ENCODE results near the gene FAM219B. TPM values are rescaled to one million over a fixed set of nuclear protein-coding genes. Genes with fewer than 3 reads are reported as not detected.

FAM219B gene
- total RNA-seq, 4 donors from 2014 or later, result 28.2 to 32.9 (median 31.2) TPM

DNA sequence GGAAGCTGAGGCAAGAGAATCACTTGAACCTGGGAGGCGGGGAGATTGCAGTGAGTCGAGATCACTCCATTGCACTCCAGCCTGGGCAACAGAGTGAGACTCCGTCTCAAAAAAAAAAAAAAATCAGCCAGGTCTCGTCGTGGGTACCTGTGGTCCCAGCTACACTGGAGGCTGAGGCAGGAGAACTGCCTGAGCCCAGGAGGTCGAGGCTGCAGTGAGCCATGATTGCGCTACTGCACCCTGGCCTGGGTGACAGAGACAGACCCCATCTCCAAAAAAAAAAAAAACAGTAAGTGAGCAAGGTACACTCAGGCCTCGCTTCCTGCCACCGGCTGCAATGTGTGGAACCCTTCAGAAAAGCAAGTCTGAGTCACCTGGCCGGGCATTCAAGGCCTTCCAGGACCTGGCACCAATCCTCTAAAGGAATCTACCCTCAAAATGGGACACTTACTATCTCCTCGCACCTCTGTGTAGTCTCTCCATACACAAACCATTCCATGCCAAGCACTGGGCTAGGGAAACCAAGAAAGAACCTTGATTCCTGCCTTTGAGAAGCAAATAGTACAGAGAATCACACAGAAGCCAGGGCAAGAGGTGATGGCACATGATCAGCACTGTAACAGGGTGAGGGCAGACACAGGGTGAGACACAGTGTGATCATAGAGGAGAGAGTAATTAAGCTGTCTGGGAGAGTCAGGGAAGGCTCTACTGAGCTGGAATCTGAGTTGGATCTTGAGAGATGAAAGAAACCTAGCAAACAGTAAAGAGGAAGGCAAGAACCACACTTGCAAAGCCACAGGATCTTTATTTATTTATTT, 43.2 kb downstream of the FAM219B start:
- no peak overlapping the region for H3K4me3 ChIP-seq
- in situ Hi-C loops (cut with MboI; ENCODE audit: low sequenced_read_pairs in 4 of 4) (no loop called here), intact Hi-C loops (cut with DNase I; ENCODE audit: low total_unique reads) (no loop called here)
- peak overlapping the region; percentile 47 to 77 (median 60) for H3K27ac ChIP-seq
- DNase-seq, result no peak
- no peaks in the 10 kb centered on the region for H3K36me3 ChIP-seq
- TF ChIP-seq POLR2A (IDR thresholded peaks at IDR 0.05), result no peak
- TF ChIP-seq, protein P1, sequence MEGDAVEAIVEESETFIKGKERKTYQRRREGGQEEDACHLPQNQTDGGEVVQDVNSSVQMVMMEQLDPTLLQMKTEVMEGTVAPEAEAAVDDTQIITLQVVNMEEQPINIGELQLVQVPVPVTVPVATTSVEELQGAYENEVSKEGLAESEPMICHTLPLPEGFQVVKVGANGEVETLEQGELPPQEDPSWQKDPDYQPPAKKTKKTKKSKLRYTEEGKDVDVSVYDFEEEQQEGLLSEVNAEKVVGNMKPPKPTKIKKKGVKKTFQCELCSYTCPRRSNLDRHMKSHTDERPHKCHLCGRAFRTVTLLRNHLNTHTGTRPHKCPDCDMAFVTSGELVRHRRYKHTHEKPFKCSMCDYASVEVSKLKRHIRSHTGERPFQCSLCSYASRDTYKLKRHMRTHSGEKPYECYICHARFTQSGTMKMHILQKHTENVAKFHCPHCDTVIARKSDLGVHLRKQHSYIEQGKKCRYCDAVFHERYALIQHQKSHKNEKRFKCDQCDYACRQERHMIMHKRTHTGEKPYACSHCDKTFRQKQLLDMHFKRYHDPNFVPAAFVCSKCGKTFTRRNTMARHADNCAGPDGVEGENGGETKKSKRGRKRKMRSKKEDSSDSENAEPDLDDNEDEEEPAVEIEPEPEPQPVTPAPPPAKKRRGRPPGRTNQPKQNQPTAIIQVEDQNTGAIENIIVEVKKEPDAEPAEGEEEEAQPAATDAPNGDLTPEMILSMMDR (IDR thresholded peaks at IDR 0.05 in 4 of 5, conservative IDR thresholded peaks at IDR 0.05 in 1 of 5), result no peak
- H3K4me1 ChIP-seq, result peaks cover 49 to 62% of the 10 kb centered on the region in 2 donors
- ATAC-seq, result peak; percentile 25 to 59
- H3K9me3 ChIP-seq, result no peaks in the 10 kb centered on the region
- no peaks in the 10 kb centered on the region for H3K27me3 ChIP-seq

DNA sequence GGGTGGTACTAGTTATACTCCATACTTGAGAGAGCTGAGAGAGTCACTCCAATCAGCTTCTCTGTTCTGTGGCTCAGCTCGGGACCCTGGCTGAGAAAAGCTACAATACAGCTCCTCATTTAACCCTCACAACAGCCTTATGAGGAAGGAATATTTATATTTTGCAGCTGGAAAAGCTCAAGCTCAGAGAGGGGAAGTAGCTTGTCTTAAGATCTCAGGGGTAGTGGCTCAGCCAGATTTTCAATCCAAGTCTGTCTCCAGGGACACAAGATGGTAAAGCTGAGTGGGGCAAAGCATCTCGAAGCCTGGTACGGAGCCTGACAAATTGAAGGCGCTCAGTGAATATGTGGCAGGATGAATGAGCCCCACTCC, 48.3 kb downstream of the FAM219B start:
- Histone ChIP-seq H3K27me3 (no peaks in the 10 kb centered on the region), H3K36me3 (peaks cover 0 to 10% of the 10 kb centered on the region in 2 donors), H3K4me1 (peaks cover 41 to 51% of the 10 kb centered on the region in 2 donors), H3K27ac (peak overlapping the region; percentile 70 to 74 (median 72)), H3K4me3 (no peak overlapping the region), H3K9me3 (no peaks in the 10 kb centered on the region)
- in situ Hi-C loops (cut with MboI; ENCODE audit: low sequenced_read_pairs in 4 of 4), result no loop called here
- no peak for ATAC-seq
- no peak for TF ChIP-seq POLR2A (IDR thresholded peaks at IDR 0.05)
- TF ChIP-seq, protein P1 (IDR thresholded peaks at IDR 0.05 in 4 of 5, conservative IDR thresholded peaks at IDR 0.05 in 1 of 5), result no peak
- no peak for DNase-seq
- intact Hi-C loops (cut with DNase I; ENCODE audit: low total_unique reads), result no loop called here

DNA sequence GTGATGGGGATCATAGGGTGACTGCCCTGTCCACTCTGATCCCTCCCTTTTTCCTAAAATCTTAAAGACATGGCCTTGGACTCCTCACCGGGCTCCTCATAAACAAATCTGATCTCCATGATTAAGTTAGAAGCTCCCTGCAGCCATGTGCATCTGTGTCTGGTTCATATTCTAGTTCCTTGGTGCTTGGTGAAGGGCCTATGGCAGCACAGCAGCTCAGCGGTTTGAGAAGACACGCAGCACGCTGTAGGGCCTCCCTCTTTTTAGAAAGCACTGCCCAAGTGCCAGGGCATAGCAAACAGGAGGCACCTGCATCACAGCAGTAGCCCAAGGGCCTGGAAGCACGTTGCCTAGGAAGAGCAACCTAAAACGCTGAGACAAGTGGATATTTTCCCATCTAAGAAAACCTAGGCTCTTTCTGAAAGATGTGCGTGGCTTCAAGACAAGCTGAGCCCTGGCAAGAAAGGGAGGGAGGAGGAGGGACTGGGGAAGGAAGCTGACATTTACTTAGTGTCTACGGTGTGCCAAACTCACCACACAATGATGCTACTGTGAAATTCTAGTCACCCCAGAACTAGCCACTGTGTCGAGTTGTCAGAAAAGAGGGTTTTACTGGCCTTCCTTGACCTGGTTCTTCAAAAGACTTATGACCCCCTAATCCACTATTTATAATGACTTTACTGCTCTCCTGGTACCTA, 48.8 kb downstream of the FAM219B start:
- ATAC-seq (no peak), DNase-seq (no peak)
- peaks cover 0 to 15% of the 10 kb centered on the region in 2 donors for H3K36me3 ChIP-seq
- H3K27me3 ChIP-seq, result no peaks in the 10 kb centered on the region
- TF ChIP-seq, protein P1 (IDR thresholded peaks at IDR 0.05 in 4 of 5, conservative IDR thresholded peaks at IDR 0.05 in 1 of 5), result no peak
- no peak for TF ChIP-seq POLR2A (IDR thresholded peaks at IDR 0.05)
- H3K27ac ChIP-seq, result peak overlapping the region; percentile 70 to 74 (median 72)
- intact Hi-C loops (cut with DNase I; ENCODE audit: low total_unique reads) (no loop called here), in situ Hi-C loops (cut with MboI; ENCODE audit: low sequenced_read_pairs in 4 of 4) (no loop called here)
- no peaks in the 10 kb centered on the region for H3K9me3 ChIP-seq
- H3K4me3 ChIP-seq, result no peak overlapping the region
- H3K4me1 ChIP-seq, result peaks cover 37 to 49% of the 10 kb centered on the region in 2 donors

DNA sequence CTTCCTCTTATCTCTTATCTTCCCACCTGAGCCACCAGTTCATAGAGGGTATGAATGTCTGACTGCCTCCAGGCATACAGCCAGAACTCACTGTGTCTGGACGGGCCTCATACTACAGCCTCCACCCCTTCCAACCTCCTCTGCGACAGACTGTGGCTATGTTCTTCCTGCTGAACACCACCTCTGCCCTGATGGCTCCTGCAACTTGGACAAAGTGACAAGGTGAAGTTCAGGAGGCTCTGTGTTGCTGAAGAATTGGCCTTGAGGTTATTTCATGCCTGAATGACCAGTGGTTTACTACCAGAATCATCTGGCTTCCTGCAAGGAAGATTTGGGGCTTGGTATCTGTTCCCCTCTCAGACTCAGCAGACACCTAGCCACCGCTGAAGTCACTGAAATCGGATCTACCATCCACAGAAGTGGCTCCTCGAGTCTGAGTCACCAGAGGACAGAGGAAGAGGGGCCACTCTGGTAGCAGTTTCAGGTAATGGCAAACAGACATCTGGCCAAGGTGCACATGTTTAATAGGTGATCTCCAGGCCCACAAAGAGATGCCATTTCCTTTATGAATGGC, 49.5 kb downstream of the FAM219B start:
- TF ChIP-seq, protein P1 (IDR thresholded peaks at IDR 0.05 in 4 of 5, conservative IDR thresholded peaks at IDR 0.05 in 1 of 5), result no peak
- TF ChIP-seq POLR2A (IDR thresholded peaks at IDR 0.05), result no peak
- Histone ChIP-seq H3K27ac (peak overlapping the region; percentile 70 to 74 (median 72)), H3K36me3 (peaks cover 0 to 22% of the 10 kb centered on the region in 2 donors), H3K27me3 (no peaks in the 10 kb centered on the region), H3K4me1 (peaks cover 37 to 48% of the 10 kb centered on the region in 2 donors), H3K4me3 (no peak overlapping the region), H3K9me3 (no peaks in the 10 kb centered on the region)
- in situ Hi-C loops (cut with MboI; ENCODE audit: low sequenced_read_pairs in 4 of 4), result no loop called here
- ATAC-seq, result peak; percentile 63 to 76
- peak in 1 of 2 donors; percentile 45 for DNase-seq
- intact Hi-C loops (cut with DNase I; ENCODE audit: low total_unique reads), result no loop called here

Measured in gastrocnemius medialis (tissue), 4 donors.